ENCODE data around the gene KCTD19.

The KCTD19 gene

DNA sequence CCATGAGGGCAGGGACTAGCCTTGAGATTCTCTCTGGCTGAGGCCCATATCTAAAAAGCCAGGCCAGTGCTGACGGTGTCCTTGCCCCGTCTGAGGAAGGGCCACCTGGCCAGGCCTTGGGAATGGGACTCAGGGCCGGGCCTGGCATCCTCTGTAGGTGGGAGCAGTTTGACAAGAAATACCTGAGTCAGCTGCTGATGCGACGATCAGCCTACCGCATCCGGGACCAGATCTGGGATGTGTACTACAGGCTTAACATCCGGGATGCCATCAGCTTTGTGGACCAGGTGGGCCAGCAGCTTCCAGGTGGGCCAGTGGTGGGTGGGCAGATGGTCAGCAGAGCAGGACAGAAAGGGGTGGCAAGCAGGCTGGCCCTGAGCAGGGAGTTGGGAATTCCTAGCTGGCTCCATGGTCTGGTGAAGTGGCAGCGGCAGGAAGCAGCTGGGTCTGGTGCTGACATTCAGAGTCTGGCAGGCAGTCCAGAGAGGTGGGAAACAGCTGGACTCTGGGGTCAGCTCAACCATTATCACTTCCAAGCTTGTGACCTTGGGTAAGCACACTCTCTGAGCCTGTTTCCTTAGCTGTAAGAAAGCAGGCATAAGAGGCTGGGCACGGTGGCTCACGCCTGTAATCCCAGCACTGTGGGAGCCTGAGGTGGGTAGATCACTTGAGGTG lies 68.2 kb downstream of the KCTD19 start:
- no peak for DNase-seq (ENCODE audit: low spot score)
- in situ Hi-C loops (cut with MboI; ENCODE audit: low sequenced_read_pairs, unreplicated experiment) = loop anchor here (25.0 kb wide), 1 partner anchor 154 kb away; the partner anchor contains the start of gene ZDHHC1
- TF ChIP-seq, protein P1, sequence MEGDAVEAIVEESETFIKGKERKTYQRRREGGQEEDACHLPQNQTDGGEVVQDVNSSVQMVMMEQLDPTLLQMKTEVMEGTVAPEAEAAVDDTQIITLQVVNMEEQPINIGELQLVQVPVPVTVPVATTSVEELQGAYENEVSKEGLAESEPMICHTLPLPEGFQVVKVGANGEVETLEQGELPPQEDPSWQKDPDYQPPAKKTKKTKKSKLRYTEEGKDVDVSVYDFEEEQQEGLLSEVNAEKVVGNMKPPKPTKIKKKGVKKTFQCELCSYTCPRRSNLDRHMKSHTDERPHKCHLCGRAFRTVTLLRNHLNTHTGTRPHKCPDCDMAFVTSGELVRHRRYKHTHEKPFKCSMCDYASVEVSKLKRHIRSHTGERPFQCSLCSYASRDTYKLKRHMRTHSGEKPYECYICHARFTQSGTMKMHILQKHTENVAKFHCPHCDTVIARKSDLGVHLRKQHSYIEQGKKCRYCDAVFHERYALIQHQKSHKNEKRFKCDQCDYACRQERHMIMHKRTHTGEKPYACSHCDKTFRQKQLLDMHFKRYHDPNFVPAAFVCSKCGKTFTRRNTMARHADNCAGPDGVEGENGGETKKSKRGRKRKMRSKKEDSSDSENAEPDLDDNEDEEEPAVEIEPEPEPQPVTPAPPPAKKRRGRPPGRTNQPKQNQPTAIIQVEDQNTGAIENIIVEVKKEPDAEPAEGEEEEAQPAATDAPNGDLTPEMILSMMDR (IDR thresholded peaks at IDR 0.05; ENCODE audit: borderline replicate concordance, control extremely low read depth, extremely low read depth, insufficient read depth, missing control alignments) = no peak

DNA sequence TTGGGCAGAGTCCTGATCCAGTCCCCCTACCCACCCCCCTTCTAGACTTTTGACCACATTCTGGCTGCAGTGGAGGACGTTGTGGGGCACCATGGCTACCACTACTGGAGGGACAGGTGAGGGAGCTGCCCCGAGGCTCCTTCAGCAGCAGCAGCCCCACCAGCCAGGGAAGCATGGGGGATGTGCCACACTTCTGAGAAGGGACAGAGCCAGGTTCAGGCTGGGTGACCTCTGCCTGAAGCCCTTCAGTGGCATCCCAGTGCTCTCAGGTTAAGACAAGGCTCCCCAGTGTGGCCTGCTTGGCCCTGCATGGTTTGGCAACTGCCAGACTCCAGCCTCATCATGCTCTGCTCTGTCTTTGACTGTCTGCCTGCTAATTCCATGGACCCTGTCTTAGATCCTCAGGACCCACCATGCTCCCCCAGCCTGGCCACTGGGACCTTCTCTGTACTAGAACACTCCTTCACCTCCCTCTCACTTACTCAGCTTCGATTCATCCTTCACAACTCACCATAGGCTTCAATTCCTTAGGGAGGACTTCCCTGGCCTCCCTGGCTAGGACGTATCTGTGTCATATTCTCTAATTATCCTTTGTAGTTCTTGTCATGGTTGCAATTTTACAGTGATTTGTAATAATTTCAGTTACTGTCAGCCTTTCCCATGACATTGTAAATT lies 68.9 kb downstream of the KCTD19 start:
- in situ Hi-C loops (cut with MboI; ENCODE audit: low sequenced_read_pairs, unreplicated experiment) = loop anchor here (25.0 kb wide), 1 partner anchor 155 kb away; the partner anchor contains the start of gene ZDHHC1
- DNase-seq (ENCODE audit: low spot score) = no peak
- TF ChIP-seq, protein P1 (IDR thresholded peaks at IDR 0.05; ENCODE audit: borderline replicate concordance, control extremely low read depth, extremely low read depth, insufficient read depth, missing control alignments) = no peak

DNA sequence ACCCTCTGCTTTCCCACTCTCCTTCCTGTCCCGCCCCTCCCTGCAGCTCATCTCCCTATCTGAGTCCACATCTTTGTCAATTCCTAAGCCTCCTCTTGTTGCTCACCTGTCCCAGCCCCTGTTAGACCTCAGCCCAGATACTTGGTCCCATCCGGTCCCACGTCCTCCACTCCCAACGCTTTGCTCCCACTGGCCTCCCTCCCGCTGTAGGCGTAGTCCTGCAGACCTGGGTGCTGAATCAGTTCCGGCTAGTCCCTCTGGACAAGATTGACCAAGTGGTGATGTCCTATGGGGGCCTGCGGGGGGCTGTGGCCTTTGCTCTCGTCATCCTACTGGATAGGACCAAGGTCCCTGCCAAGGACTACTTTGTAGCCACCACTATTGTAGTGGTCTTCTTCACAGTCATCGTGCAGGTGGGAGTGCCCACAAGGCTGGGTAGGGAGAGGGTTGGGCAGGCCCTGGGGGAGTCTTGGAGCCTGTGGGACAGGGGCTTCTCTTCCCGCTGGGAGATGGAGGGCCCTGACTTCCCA lies 69.8 kb downstream of the KCTD19 start:
- TF ChIP-seq, protein P1 (IDR thresholded peaks at IDR 0.05; ENCODE audit: borderline replicate concordance, control extremely low read depth, extremely low read depth, insufficient read depth, missing control alignments) = no peak
- DNase-seq (ENCODE audit: low spot score) = no peak
- in situ Hi-C loops (cut with MboI; ENCODE audit: low sequenced_read_pairs, unreplicated experiment) = loop anchor here (25.0 kb wide), 1 partner anchor 156 kb away; the partner anchor contains the start of gene ZDHHC1

- in situ Hi-C loops (cut with MboI; ENCODE audit: low sequenced_read_pairs, unreplicated experiment) = loop anchor here (25.0 kb wide), 1 partner anchor 157 kb away; the partner anchor contains the start of gene ZDHHC1
- TF ChIP-seq, protein P1 (IDR thresholded peaks at IDR 0.05; ENCODE audit: borderline replicate concordance, control extremely low read depth, extremely low read depth, insufficient read depth, missing control alignments) = no peak
- no peak for DNase-seq (ENCODE audit: low spot score)
Measured at GRCh38 chr16:67255553-67256221, 70.9 kb downstream of the KCTD19 start.

- in situ Hi-C loops (cut with MboI; ENCODE audit: low sequenced_read_pairs, unreplicated experiment) = loop anchor here (25.0 kb wide), 1 partner anchor 157 kb away; the partner anchor contains the start of gene ZDHHC1
- DNase-seq (ENCODE audit: low spot score) = no peak
- TF ChIP-seq, protein P1 (IDR thresholded peaks at IDR 0.05; ENCODE audit: borderline replicate concordance, control extremely low read depth, extremely low read depth, insufficient read depth, missing control alignments) = no peak
Measured at GRCh38 chr16:67254801-67255552, 71.6 kb downstream of the KCTD19 start.

All from GM13976 (cell line).